Measurements from ENCODE around the gene DZANK1. TPM values are rescaled to one million over a fixed set of nuclear protein-coding genes. Genes with fewer than 3 reads are reported as not detected.

DZANK1 gene
- total and polyA plus RNA-seq, 9 donors, result 2.2 to 6.5 (median 3.4) TPM

DNA sequence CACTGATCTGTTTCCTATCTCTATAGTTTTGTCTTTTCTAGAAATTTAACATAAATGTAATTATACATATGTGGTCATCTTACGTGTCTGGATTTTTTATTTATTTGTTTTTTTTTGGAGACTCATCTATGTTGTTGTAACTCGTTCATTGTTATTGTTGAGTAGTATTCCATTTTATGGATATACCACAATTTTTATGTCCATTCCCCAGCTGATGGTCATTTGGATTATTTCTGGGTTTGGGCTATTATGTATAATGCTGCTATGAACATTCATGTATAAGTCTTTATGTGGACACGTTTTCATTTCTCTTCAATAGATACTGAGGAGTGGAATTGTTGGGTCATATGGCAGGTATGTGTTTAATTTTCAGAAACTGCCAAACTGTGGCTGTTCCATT is 10.2 kb downstream of the DZANK1 start:
- WGBS, 3 donors, result 84 to 91% (median 89%) methylated on average over 3 of the region's 3 CpGs
- Histone ChIP-seq H3K36me3 (no peaks in the 10 kb centered on the region), H3K4me3 (no peak overlapping the region), H3K4me1 (ENCODE audit: insufficient read depth) (no peaks in the 10 kb centered on the region), H3K27me3 (no peaks in the 10 kb centered on the region), H3K27ac (no peak overlapping the region), H3K9me3 (no peaks in the 10 kb centered on the region)
- DNase-seq, result no peak
- TF ChIP-seq EP300 (IDR thresholded peaks at IDR 0.05) (no peak), POLR2A (IDR thresholded peaks at IDR 0.05) (no peak)
- TF ChIP-seq, protein P1, sequence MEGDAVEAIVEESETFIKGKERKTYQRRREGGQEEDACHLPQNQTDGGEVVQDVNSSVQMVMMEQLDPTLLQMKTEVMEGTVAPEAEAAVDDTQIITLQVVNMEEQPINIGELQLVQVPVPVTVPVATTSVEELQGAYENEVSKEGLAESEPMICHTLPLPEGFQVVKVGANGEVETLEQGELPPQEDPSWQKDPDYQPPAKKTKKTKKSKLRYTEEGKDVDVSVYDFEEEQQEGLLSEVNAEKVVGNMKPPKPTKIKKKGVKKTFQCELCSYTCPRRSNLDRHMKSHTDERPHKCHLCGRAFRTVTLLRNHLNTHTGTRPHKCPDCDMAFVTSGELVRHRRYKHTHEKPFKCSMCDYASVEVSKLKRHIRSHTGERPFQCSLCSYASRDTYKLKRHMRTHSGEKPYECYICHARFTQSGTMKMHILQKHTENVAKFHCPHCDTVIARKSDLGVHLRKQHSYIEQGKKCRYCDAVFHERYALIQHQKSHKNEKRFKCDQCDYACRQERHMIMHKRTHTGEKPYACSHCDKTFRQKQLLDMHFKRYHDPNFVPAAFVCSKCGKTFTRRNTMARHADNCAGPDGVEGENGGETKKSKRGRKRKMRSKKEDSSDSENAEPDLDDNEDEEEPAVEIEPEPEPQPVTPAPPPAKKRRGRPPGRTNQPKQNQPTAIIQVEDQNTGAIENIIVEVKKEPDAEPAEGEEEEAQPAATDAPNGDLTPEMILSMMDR (IDR thresholded peaks at IDR 0.05), result no peak
- intact Hi-C loops (cut with DNase I), result no loop called here

DNA sequence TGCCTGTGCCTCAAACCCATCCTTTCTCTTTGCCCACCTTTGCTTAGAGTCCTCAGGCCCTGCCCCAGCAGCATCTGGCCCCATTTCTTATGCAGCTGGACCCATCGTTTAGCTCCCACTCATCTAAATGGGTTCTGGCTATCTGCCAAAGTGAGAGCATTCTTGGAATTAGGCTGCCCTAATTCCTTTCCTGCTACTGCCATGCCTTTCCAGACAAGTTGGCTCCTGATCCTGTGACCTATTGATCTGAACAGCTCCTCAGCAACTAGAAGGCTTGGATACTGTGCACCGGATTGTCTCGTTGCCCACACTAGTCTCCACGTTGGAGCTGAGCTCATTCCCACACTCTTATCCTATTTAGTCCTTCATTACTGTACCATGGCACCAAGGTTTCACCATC is 22.9 kb downstream of the DZANK1 start:
- intact Hi-C loops (cut with DNase I), result no loop called here
- no peak for TF ChIP-seq EP300 (IDR thresholded peaks at IDR 0.05)
- TF ChIP-seq, protein P1 (IDR thresholded peaks at IDR 0.05), result no peak
- TF ChIP-seq POLR2A (IDR thresholded peaks at IDR 0.05), result no peak
- Histone ChIP-seq H3K4me1 (ENCODE audit: insufficient read depth) (no peaks in the 10 kb centered on the region), H3K9me3 (no peaks in the 10 kb centered on the region), H3K27ac (no peak overlapping the region), H3K36me3 (no peaks in the 10 kb centered on the region), H3K4me3 (no peak overlapping the region), H3K27me3 (no peaks in the 10 kb centered on the region)
- no peak for DNase-seq
- WGBS, 3 donors, result 36 to 41% (median 38%) methylated on average over 4 of the region's 4 CpGs

DNA sequence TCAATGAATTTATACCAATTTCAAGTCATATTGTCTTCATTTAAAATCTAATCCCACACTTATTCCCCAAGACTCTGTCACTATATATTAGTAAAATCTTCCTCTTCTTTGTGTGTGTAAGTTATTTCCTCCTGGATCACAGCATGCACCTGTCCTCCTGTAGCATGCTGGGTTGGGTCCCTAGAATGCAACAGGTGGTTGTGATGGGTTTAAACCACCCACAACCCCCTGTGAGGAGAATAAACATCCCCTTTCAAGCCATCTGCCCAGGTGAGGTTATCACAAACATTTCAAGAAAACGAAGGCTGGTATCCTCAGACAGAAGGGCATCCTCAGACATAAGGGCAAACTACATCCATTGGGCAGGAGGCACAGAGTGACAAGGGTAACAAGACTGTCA is 26.4 kb downstream of the DZANK1 start:
- intact Hi-C loops (cut with DNase I), result no loop called here
- 0 to 78% (median 75%) methylated on average over 1 of the region's 1 CpG for WGBS, 3 donors
- Histone ChIP-seq H3K27ac (no peak overlapping the region), H3K4me1 (ENCODE audit: insufficient read depth) (no peaks in the 10 kb centered on the region), H3K36me3 (no peaks in the 10 kb centered on the region), H3K27me3 (no peaks in the 10 kb centered on the region), H3K4me3 (no peak overlapping the region), H3K9me3 (no peaks in the 10 kb centered on the region)
- TF ChIP-seq, protein P1 (IDR thresholded peaks at IDR 0.05), result no peak
- TF ChIP-seq POLR2A (IDR thresholded peaks at IDR 0.05), result no peak
- no peak for TF ChIP-seq EP300 (IDR thresholded peaks at IDR 0.05)
- DNase-seq, result no peak

DNA sequence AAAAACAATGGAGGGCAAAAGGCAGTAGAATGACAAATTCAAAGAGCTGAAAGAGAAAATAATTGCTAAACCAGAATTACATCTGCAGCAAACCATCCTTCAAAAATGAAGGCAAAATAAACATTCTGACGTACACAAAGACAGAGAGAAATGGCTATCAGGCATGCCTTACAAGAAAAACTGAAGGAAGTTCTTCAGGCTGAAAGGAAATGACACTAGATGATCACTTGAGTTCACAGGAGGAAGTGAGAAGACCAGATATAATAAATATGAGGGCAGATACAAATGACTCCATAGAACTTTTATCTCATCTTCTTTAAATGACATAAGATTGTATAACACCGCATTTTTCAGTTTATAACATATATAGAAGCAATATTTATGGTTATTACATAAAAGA is 30.0 kb downstream of the DZANK1 start:
- Histone ChIP-seq H3K4me1 (ENCODE audit: insufficient read depth) (no peaks in the 10 kb centered on the region), H3K36me3 (no peaks in the 10 kb centered on the region), H3K9me3 (no peaks in the 10 kb centered on the region), H3K27ac (no peak overlapping the region), H3K4me3 (no peak overlapping the region), H3K27me3 (no peaks in the 10 kb centered on the region)
- TF ChIP-seq, protein P1 (IDR thresholded peaks at IDR 0.05), result no peak
- TF ChIP-seq EP300 (IDR thresholded peaks at IDR 0.05) (no peak), POLR2A (IDR thresholded peaks at IDR 0.05) (no peak)
- intact Hi-C loops (cut with DNase I), result no loop called here
- 81 to 89% (median 82%) methylated on average over 2 of the region's 2 CpGs for WGBS, 3 donors
- no peak for DNase-seq

DNA sequence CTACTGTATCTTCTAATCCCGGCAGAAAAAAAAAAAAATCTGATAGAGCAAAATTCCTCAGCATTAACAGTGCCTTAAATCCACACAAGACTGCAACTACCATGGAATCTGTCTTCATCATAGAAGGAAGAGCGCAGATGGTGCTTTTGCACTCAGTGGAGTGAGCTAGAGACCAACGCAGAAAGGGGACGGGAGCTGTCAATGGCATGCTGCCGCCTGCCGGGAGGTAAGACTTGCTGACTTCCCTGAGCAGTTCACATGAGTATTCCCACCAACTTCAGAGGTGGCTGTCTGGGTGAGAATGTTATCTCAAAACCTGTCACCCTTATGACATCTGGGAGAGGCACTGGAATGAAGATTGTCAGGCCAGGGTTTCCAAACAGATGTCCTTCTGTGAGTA is 35.6 kb downstream of the DZANK1 start:
- Histone ChIP-seq H3K27ac (no peak overlapping the region), H3K4me3 (no peak overlapping the region), H3K4me1 (ENCODE audit: insufficient read depth) (peaks cover 2% of the 10 kb centered on the region), H3K36me3 (no peaks in the 10 kb centered on the region), H3K9me3 (no peaks in the 10 kb centered on the region), H3K27me3 (no peaks in the 10 kb centered on the region)
- intact Hi-C loops (cut with DNase I), result no loop called here
- DNase-seq, result no peak
- TF ChIP-seq, protein P1 (IDR thresholded peaks at IDR 0.05), result no peak
- TF ChIP-seq EP300 (IDR thresholded peaks at IDR 0.05) (no peak), POLR2A (IDR thresholded peaks at IDR 0.05) (no peak)
- WGBS, 3 donors, result 84 to 88% (median 85%) methylated on average over 6 of the region's 6 CpGs

Data from ovary (tissue), 9 donors.